IPS-18a (cell line): ENCODE data around the gene ZNF487.
A peak's percentile ranks its signal among the peaks of the same experiment; 100 is the strongest.
"Not testable (repeated sequence)": the region's sequence is repeated elsewhere in the genome, so short reads cannot be mapped to it uniquely, and the experiment has no call there.

Source experiments
- H3K27ac ChIP-seq: one replicate; pipeline ENCODE4 v1.5.1; 2013; ENCODE audit warnings: low read length
- H3K27me3 ChIP-seq: one replicate; pipeline ENCODE4 v1.6.1; 2013; ENCODE audit warnings: mild to moderate bottlenecking, low read length; ENCODE audit not compliant: control insufficient read depth, insufficient read depth
- H3K36me3 ChIP-seq: one replicate; pipeline ENCODE4 v1.6.1; 2013; ENCODE audit warnings: low read depth, low read length; ENCODE audit not compliant: control insufficient read depth
- H3K4me1 ChIP-seq: one replicate; pipeline ENCODE4 v1.6.1; 2013; ENCODE audit warnings: low read depth, low read length; ENCODE audit not compliant: control insufficient read depth
- H3K4me3 ChIP-seq: one replicate; pipeline ENCODE4 v1.5.1; 2013; ENCODE audit warnings: low read length
- H3K9ac ChIP-seq: one replicate; pipeline ENCODE4 v1.6.1; 2013; ENCODE audit warnings: mild to moderate bottlenecking, low read length, moderate library complexity
- H3K9me3 ChIP-seq: one replicate; pipeline ENCODE4 v1.6.1; 2013; ENCODE audit warnings: low read depth, low read length; ENCODE audit not compliant: control insufficient read depth

Gene ZNF487

GRCh38 chr10:43421201-43421507, 15.8 kb upstream of the ZNF487 start:
- Histone ChIP-seq H3K4me3 (peak overlapping the region; percentile 65), H3K27me3 (peaks cover 9% of the 10 kb centered on the region), H3K27ac (no peak overlapping the region), H3K36me3 (no peaks in the 10 kb centered on the region), H3K9ac (peak overlapping the region; percentile 73), H3K4me1 (peaks cover 5% of the 10 kb centered on the region), H3K9me3 (no peaks in the 10 kb centered on the region)

- H3K27ac ChIP-seq, result no peak overlapping the region
- H3K4me3 ChIP-seq, result no peak overlapping the region
Measured at GRCh38 chr10:43421519-43421918, 15.4 kb upstream of the ZNF487 start.

GRCh38 chr10:43421944-43422343, 15.0 kb upstream of the ZNF487 start:
- H3K4me3 ChIP-seq, H3K27ac ChIP-seq, H3K36me3 ChIP-seq, H3K9me3 ChIP-seq, H3K4me1 ChIP-seq, H3K27me3 ChIP-seq, H3K9ac ChIP-seq: not testable (repeated sequence)

More at GRCh38 chr10:43421519-43421918, 15.4 kb upstream of the ZNF487 start:
- no peaks in the 10 kb centered on the region for H3K9me3 ChIP-seq
- no peaks in the 10 kb centered on the region for H3K36me3 ChIP-seq
- H3K27me3 ChIP-seq, result peaks cover 9% of the 10 kb centered on the region
- H3K4me1 ChIP-seq, result peaks cover 5% of the 10 kb centered on the region
- H3K9ac ChIP-seq, result no peak overlapping the region

GRCh38 chr10:43424416-43424815, 12.5 kb upstream of the ZNF487 start:
- Histone ChIP-seq H3K4me1 (peaks cover 5% of the 10 kb centered on the region), H3K9me3 (no peaks in the 10 kb centered on the region), H3K36me3 (no peaks in the 10 kb centered on the region), H3K27ac (no peak overlapping the region), H3K27me3 (peaks cover 9% of the 10 kb centered on the region), H3K9ac (no peak overlapping the region), H3K4me3 (no peak overlapping the region)

GRCh38 chr10:43426476-43426875, 10.4 kb upstream of the ZNF487 start:
- H3K9me3 ChIP-seq, H3K27me3 ChIP-seq, H3K27ac ChIP-seq, H3K4me1 ChIP-seq, H3K4me3 ChIP-seq, H3K36me3 ChIP-seq, H3K9ac ChIP-seq: not testable (repeated sequence)

- no peaks in the 10 kb centered on the region for H3K9me3 ChIP-seq
- no peaks in the 10 kb centered on the region for H3K4me1 ChIP-seq
- H3K27me3 ChIP-seq, result no peaks in the 10 kb centered on the region
- H3K36me3 ChIP-seq, result no peaks in the 10 kb centered on the region
- H3K9ac ChIP-seq, result no peak overlapping the region
- no peak overlapping the region for H3K27ac ChIP-seq
- H3K4me3 ChIP-seq, result no peak overlapping the region
Measured at GRCh38 chr10:43427166-43427825, 9.6 kb upstream of the ZNF487 start.

GRCh38 chr10:43430926-43431663, 5.8 kb upstream of the ZNF487 start:
- no peaks in the 10 kb centered on the region for H3K36me3 ChIP-seq
- no peak overlapping the region for H3K27ac ChIP-seq

GRCh38 chr10:43437141-43437870, 395 bp downstream of the ZNF487 start:
- Histone ChIP-seq H3K27ac (peak overlapping the region; percentile 90), H3K36me3 (no peaks in the 10 kb centered on the region), H3K4me1 (peaks cover 3% of the 10 kb centered on the region), H3K9ac (peak overlapping the region; percentile 90), H3K4me3 (peak overlapping the region; percentile 69), H3K9me3 (no peaks in the 10 kb centered on the region), H3K27me3 (peaks cover 6% of the 10 kb centered on the region)

More at GRCh38 chr10:43430926-43431663, 5.8 kb upstream of the ZNF487 start:
- H3K4me3 ChIP-seq, result no peak overlapping the region
- no peaks in the 10 kb centered on the region for H3K27me3 ChIP-seq
- H3K9ac ChIP-seq, result no peak overlapping the region
- H3K9me3 ChIP-seq, result no peaks in the 10 kb centered on the region
- H3K4me1 ChIP-seq, result peaks cover under 1% of the 10 kb centered on the region

- peaks cover 6% of the 10 kb centered on the region for H3K27me3 ChIP-seq
- H3K4me3 ChIP-seq, result no peak overlapping the region
- no peak overlapping the region for H3K27ac ChIP-seq
- no peaks in the 10 kb centered on the region for H3K9me3 ChIP-seq
- peaks cover 3% of the 10 kb centered on the region for H3K4me1 ChIP-seq
- no peaks in the 10 kb centered on the region for H3K36me3 ChIP-seq
- H3K9ac ChIP-seq, result no peak overlapping the region
Measured at GRCh38 chr10:43440463-43441134, 3.7 kb downstream of the ZNF487 start.

- Histone ChIP-seq H3K9me3 (no peaks in the 10 kb centered on the region), H3K27ac (no peak overlapping the region), H3K36me3 (no peaks in the 10 kb centered on the region), H3K4me1 (no peaks in the 10 kb centered on the region), H3K4me3 (no peak overlapping the region), H3K9ac (no peak overlapping the region), H3K27me3 (no peaks in the 10 kb centered on the region)
Measured at GRCh38 chr10:43444323-43444722, 7.4 kb downstream of the ZNF487 start.

GRCh38 chr10:43444897-43445466, 8.1 kb downstream of the ZNF487 start:
- no peaks in the 10 kb centered on the region for H3K27me3 ChIP-seq
- no peaks in the 10 kb centered on the region for H3K36me3 ChIP-seq
- no peaks in the 10 kb centered on the region for H3K9me3 ChIP-seq
- no peak overlapping the region for H3K9ac ChIP-seq
- H3K4me3 ChIP-seq, result no peak overlapping the region
- no peak overlapping the region for H3K27ac ChIP-seq
- H3K4me1 ChIP-seq, result no peaks in the 10 kb centered on the region
